ENCODE data around the gene SMIM12.

SMIM12 gene, protein sequence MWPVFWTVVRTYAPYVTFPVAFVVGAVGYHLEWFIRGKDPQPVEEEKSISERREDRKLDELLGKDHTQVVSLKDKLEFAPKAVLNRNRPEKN
- 56.1 to 80.9 (median 69.0) reads per million in 4 experiments for total RNA-seq

DNA sequence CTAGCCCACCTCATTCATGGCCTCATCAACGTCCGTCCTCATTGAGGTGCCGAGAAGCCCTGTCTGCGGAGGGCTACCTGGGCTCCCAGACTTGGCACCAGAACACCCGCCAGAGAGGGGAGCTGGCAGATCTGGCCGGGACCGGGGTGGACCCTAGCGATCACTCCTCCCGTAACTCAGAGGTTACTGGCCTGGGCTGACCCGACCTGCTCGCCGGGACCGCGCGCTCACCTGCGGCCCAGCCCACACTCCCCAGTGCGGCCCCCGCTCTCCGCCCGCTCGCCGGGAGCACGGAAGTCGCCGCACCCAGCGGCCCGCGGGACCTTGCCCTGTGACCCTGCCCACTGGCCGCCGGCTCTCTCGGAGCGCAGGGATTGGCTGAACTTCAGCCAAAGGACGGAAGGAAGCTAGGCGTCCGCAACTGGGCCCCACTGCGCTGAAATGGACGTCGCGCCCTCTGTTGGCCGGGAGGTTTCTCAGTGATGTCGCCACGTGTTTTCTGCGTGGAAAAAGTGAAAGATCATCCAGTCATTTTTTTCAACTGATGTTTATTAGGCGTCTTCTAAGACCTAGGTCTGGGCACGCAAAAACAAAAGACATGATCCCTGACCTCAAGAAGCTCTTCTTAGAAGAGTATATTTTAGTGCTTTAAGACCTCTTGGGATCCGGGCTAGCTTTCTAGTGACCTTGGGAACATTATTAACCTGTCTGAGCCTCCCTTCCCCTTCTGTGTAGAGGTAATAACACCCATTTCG, at the start of gene SMIM12:
SMIM12 (minus strand) TSS at position 304 of the 755 bp plus-strand sequence. CDS start 3,772 bp downstream, outside the sequence.
- DNase-seq: peak; percentile 78

DNA sequence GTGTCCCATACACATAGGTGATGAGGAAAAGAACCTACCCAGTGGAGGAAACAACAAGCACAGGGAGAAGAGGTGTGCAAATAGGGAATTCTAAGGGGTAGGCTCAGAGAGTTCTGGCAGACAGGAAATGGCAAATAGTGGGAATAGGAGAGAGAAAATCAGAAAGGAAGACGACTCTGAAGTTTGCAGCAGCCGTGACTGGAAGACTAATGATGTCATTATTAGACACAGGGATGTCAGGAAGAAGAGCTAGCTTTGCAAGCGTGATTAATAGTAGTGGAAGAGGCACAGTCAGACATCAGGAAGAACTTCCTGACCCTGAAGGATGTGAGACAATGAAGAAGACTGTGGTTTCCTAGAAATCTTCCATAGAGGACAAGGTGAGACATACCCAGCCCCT, 48.8 kb upstream of the SMIM12 start:
- DNase-seq: no peak

DNA sequence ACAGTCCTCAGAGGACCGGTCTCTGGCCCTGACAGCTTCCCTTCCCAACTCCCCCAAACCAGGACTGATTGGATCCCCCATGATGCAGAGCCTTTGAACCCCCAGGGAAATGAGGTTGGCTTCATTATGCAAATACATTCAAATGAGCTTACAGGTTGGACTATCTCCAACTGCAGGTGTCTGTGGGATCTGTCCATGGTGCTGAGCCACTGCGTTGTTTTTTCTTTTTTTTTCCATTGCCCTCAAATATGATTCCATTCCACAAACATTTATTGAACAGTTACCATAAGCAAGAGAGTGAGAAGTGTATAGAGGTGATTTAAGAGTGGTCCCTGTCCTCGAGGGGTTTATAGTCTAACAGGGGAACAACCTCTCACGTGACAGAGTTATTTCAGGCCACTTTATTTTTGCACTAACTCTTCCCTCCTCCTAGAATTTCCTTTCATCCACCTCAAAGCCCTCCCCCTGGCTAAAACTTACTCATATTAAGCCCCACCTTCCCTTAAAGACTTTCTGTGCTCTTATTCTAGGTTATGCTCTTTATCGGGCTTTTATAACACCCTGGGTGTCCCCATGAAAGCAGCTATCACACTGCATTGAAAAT, 48.0 kb upstream of the SMIM12 start:
- DNase-seq: no peak

DNA sequence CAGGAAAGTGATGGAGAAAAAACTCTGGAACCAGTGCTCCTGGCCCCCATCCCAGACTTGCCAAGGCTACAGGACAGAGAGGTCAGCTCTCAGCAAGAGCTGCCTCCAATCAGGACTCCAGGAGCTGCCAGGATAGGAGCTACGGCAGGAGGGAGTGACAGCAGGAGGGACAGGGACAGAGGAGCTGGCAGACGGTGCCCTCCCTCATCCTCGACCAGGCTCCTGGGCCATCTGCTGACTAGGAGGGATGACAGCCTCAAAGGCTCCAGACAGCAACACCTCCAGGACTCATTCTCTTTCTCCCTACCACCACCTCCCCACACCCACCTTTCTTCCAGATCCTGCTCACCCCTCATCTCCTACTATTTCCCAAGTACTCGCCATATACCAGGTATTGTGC, 47.2 kb upstream of the SMIM12 start:
- no peak for DNase-seq

DNA sequence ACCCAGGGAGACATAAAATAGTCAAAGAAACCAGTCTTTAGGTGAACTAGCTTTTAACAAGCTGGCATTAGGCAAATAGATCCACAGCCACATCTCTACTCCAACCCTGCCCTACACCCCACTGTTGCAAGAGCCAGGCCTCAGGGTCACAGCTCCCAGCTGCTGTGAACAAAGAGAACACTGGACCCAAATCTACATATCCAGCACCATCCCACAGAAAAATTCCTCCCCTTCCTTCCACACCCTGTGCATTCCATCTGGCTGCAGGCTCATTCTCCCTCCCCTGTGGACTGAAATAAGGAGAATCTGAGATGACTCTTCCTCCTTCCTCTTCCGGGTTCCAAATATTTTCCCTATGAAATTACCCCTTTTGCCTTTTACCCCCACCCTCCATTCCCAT, 46.7 kb upstream of the SMIM12 start:
- DNase-seq: no peak

DNA sequence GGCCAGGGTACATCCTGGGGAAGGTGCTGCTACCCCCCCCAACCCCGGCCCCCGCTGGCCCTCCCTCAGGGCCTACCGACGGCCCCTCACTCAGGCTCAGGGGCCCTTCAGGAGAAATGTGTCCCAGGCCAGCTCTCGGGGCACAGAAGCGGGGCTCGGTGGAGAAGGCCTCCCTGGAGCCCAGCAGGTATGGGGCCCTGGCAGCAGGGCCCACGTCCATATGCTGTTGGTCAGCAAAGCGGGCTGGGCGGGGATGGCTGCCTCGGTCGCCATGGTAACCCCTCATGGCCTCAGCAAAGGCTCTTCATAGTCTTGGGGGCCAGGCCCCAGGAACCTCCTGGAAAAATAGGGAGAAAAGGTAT, 45.5 kb upstream of the SMIM12 start:
- DNase-seq: no peak

DNA sequence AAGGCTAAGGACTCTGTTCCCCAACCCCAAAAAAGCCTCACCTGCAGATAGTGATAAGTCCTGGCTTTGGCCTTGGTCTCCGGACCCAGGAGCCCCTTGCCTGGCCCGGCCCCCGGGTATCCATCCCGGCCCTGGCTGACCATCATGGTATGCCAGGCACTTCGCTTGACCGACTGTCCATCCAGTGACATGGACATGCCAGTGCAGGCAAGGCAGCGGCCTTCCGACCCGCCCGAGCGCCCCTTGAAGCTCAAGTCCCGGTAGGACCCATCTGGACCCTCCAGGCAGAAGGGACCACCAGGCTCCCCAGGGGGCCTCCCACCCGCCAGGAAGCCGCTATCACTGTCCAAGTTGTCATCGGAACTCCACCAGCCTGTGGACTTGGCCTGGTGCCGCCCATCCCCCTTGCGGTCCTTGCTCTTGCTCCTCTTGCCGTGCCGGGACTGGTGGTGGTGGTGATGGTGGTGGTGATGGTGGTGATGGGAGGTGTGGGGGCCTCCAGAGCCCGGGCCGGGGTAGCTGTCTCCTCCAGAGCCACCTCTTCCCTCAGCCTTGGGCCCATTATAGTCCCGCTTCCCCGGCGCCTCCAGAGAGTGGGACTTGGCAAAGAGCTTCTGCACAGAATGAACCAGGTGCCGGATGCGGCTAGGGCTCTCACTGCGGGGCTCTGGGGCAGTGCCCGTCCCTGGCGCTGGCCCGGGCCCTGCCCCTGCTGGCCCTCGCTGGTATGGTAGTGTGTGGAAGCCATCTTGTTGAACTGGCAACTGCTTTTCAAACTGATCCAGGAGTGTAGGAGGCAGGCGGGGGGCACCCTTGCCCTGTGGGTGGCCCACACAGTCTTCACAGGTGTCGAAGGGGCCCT, 44.9 kb upstream of the SMIM12 start:
- no peak for DNase-seq

DNA sequence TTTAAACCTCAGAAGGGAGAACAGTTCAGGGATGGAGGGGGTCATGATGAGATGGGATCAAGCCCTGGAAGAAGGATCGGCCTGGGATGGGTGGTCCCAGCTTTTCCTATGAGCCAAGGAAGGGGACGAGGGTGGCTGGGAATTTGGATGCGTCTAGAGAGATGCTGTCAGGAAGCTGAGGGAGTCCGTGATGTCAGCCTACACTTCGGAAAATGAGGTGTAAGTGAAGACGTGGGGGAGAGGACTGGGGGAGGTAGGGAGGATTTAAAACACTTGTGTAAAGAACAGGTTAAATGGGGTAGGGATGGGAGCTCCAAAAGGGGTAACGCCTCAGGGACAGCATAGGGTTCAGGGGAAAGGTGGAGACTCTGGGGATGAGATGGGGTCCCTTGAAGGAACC, 42.4 kb upstream of the SMIM12 start:
- no peak for DNase-seq

DNA sequence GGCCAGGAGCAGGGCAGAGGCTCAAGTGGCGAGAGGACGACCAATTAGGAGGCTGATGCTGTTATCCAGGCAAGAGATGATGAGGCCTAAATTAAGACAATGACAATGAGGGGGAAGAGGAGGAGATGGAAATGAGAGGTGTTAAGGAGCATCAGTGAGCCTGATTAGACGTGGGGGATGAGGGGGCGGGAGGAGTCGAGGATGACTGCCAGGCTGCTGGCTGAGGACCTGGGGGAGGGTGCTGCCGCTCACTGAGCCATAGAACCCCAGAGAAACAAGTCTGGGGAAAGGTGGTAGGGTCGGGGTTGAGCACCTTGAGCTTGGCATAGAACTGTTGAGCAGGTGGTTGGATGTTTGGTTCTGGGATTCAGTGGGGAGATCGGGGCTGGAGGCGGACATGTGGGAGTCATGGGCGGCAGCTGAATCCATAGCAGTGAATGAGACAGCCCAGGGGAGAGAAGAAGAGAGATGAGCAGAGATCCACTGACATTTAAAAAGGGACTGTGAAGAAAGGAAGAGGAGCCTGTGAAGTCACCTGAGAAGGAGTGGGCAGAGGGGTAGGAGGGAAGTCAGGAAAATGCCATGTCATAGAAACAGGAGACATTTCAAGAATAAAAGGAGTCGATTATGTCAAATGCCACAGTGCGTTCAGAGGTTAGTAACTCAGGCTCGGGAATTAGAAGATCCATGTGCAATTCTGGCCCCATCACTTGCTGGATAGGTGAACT, 41.4 kb upstream of the SMIM12 start:
- DNase-seq: no peak

DNA sequence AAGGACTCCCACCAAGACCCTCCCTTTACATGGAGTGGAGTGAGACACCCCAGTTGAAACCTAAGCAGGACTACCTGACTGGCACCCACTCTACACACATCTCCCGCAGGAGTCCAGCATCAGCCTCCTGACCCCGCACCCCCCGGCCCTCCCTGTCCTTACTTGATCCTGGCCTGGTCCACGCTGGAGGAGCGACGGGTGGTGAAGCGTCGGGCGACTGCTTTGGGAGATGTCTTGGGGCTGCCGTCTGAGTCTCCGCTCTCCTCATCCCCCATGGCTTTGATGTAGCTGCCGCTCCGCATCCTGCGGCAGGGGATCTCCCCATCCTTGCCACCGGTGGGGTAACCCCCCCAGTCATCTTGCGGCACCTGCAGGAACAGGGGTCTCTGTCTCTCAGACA, 40.4 kb upstream of the SMIM12 start:
- no peak for DNase-seq

DNA sequence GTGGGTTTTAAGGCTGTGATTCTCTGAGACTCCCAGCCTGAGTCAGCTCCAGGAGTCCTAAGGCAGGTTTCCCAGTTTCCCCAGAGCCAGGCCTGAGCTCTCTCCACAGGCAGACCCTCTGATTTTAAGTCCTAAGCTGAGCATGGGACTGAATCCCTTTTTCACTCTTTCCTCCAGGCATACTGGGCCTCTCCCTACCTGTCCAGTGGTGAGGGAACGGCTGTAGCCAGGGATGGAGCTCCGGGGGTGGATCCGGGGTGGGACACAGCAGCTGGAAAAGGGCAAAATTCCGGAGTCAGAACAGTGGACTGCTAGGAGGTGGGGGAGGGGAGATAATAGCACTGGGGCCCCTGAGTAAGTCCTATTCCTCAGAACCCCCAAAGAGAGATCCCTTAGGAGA, 39.9 kb upstream of the SMIM12 start:
- DNase-seq: no peak

DNA sequence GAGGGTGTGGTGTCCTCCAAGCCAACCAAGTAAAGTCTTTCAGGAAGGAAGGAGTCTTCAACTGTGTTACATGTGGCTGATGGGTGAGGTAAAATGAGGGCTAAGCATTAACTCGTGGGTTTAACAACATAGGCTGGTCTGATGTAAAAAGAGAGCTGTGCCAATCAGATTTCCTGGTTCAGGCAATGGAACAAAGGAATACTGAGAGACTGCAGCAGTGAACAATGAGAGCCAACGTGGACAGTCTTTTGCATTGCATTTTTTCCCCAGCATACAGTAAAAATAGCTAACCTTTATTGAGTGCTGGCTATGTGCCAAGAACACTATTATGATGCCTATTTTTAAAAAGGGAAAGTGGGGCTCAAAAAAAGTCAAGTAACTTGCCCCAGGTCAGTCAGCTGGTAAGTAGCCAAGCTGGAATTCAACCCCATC, 38.8 kb upstream of the SMIM12 start:
- no peak for DNase-seq

DNA sequence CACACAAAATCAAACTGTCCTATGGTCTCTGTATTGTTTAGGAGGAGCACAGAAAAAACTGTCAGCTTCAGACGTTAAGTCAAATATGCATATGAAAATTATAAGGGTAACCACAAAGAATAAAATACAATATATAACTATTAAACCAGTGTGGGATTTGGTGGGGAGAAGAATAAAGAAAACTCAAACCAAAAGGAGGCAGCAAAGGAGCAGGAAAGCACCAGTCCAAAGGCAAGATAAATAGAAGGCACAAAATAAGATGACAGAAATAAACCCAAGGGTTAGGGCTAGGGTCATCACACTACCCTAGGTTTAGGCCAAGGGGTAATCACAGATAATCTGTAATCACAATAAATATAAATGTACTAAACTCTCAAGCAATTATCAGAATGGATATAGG, 37.1 kb upstream of the SMIM12 start:
- DNase-seq: no peak

DNA sequence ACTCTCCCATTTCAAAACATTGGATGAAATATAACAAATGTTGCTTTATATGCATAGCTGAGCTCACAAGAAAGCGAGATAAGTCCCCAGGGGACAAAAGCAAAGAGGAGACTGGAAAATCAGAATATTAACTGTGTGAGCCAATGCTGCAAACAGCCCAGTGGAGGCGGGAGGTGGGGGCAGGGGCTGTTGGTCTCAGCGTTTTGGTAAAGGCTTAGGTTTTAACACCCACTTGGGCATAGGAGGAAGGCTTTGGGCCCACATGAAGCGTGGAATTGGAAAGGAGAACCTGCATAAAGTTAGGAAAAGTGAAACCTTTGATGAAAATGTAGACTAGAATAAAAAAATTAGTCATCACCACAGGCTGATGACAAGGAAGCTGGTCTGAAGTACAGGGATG, 30.2 kb upstream of the SMIM12 start:
- DNase-seq: no peak

DNA sequence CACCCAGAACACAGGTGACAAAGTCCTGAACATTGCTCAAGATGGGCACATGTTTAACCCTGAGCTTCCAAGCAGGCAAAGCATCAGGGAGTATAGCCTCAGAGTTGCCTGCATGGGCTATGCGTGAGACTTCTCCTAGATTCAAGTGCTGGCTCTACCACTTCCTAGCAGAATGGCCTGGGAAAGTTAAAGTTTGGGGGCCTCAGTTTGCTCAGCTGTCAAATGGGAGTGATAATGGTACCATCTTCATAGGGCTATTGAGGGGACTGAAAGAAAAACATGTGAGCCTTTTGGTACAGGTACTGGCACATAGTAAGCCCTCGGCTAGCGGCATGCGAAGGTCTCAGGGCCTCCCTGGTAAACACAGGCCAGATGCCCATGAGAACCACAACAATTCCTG, 28.0 kb upstream of the SMIM12 start:
- DNase-seq: no peak

DNA sequence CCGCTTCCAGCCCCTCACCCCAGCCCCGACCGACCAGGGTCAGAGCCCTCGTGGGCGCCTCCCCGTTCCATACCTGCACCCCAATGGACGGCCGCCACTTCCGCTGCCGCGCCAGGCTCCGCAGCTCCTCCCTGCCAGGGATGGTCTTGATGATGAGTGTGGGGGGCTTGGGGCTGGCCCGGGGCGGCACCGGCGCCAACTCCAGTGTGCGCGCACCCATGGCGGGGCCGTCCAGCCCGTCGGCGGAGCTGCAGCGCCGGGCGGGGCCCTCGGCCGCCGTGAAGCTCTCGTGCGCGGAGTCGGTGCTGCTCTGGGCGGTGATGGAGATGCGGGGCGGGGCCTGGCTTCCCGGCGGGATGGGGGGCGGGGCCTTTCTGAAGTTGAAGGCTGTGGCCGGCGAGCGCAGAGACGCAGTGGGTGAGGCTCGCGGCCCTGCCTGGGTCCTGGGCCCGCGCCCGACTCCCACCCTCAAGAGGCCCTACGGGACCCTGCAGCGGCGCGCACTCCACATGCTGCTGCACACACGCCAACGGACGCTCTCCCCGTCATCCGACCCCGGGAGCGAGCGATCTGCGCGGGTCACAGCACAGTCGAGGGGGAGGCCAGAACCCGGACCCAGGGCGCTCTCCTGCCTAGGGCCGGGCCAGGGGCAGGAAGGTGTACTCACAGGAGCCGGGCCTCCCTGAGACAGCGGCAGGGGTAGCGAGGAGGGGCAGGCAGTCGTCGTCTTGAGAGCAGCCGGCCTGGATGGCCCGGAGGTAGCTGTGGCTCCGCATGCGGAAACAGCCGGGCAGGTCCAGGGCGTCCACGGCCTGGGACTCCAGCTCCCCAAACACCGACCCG, 26.1 kb upstream of the SMIM12 start:
- DNase-seq: no peak

DNA sequence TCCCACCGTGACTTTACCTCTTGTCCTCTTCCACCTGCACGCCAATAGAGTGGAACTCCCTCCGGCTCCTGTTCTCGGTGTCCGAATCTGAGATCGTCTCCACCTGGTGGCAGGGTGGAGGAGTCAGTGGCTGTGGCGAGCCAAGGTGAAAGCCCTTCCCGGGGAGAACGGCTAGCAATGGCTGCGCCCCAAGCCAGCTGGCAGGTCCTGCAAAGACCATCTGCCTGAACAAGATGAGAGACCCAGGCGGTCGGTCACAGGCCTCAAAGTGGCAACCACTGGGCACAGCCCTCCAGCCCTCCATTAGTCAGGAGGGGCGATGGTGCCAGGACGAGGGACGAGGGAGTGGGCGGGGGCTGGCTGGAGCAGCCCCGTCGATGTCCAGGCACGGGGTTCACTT, 25.4 kb upstream of the SMIM12 start:
- DNase-seq: no peak

DNA sequence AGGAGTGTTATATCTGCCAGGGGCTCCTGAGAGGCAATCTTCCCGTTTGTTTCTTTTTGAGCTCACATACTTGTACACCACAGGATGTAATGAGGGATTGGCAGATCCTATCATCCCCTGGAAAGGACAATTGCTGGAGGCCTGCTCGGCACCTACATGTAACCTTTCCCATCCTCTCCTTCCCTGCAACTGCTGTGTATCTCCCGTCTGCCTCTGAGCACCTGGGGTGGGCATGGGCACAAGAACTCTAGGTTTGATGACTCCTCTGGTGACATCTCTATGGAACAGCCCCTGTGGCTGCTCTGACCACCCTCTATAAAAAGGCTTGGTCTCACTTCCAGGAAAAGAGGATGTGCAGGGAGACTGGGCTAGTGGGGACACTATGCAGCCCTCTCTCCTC, 25.0 kb upstream of the SMIM12 start:
- no peak for DNase-seq

DNA sequence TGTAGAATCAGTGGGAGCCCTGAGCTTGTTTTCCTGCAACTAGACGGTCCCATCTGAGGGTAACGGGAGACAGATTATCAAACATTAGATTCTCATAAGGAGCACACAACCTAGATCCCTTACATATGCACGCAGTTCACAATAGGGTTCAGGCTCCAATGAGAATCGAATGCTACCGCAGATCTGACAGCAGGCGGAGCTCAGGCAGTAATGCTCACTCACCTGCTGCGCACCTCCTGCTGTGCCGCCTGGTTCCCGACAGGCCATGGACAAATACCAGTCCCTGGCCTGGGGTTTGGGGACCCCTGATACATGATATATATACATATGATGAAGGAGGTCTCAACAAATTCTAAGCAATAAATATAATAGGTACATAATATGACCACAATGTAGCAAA, 19.7 kb upstream of the SMIM12 start:
- DNase-seq: no peak

DNA sequence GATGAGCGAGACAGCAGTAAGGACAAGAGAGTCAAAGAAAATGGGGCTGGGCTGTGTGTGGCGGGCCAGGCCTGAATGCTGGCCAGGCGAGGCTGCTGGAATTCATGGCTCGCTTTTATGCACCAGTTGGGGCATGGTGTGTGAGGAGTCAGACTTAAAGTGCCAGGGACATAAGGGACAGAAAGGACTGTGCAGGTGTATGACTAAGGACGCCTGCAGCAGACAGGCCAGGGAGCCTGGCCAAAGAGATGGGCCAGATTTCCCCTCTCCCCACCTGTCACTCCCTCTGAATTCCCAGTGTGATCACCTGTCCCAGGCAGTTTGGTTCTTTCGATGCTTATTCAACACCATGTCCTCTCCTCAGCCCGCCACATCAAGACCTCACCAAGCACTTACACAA, 16.9 kb upstream of the SMIM12 start:
- DNase-seq: no peak

DNA sequence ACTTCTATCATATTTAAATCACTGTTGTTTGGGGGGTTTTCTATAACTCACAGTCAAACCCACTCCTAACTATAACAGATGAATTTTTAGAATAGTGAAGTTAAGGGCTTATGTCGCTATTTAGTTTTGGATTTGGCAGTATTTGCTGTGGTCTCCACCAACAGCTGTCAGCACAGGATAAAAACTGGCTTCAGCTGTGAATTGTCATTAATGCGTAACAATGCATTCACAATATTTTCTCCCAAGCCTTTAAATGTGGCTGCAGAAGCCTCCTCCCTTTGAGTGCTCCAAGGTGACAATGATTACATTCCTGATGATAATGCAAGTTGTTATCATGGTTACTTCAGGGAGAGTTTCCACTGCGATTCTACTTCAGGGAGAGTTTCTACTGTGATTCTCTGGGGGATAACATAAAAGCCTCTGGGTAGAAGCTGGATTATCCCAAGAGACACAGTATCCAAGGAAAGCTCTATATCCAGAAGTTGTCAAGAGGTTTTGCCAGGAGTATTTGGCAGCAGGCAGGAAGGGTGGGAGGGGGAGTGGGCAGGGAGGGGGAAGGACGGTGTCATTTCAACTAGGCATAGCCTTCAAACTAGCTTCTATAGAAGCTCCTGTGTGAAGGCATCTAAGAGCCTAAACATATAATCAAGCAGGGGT, 14.9 kb upstream of the SMIM12 start:
- no peak for DNase-seq
